Ovary (tissue), 9 donors: ENCODE data around the gene ZNF32. TPM values are rescaled to one million over a fixed set of nuclear protein-coding genes. Genes with fewer than 3 reads are reported as not detected.

Experiments
- DNase-seq, 5 donors: peaks; one replicate each; pipeline ENCODE4 v3.0.0-alpha.2; 2019 to 2020
- H3K27ac ChIP-seq, 2 donors: fragments of 200-600 bp; one replicate each; pipeline versions ENCODE4 v1.5.1 to v1.8.0; 2019 to 2022
- H3K27me3 ChIP-seq: fragments of 200-600 bp; one replicate; pipeline ENCODE4 v1.8.0; 2022
- H3K36me3 ChIP-seq: fragments of 200-600 bp; sonication (generic); one replicate; pipeline ENCODE4 v1.5.1; 2019
- H3K4me1 ChIP-seq: one replicate; pipeline ENCODE4 v1.8.1; 2013; ENCODE audit warnings: mild to moderate bottlenecking, moderate library complexity; ENCODE audit not compliant: insufficient read depth
- H3K4me3 ChIP-seq: fragments of 200-600 bp; sonication (generic); one replicate; pipeline ENCODE4 v1.5.1; 2017
- H3K9me3 ChIP-seq, 2 donors: fragments of 200-600 bp in 1 of 2; sonication (generic) in 1 of 2; one replicate each; pipeline versions ENCODE4 v1.5.1 to v1.8.1; 2013 to 2019; ENCODE audit warnings: mild to moderate bottlenecking in 1 of 2, moderate library complexity in 1 of 2
- CTCF ChIP-seq, 3 donors: fragments of 450-650 bp in 2 of 3; fragments of 200-600 bp in 1 of 3; IDR thresholded peaks; one replicate each; pipeline versions ENCODE4 v1.5.1 to v1.8.0; 2016 to 2022; ENCODE audit warnings: antibody characterized with exemption in 3 of 3, mild to moderate bottlenecking in 1 of 3
- EP300 ChIP-seq: sonication (generic); formaldehyde crosslinking; IDR thresholded peaks from one replicate; pipeline ENCODE4 v1.6.1; 2017; ENCODE audit warnings: antibody characterized with exemption
- POLR2A ChIP-seq: fragments of 450-650 bp; IDR thresholded peaks from one replicate; pipeline ENCODE4 v1.6.1; 2017; ENCODE audit warnings: antibody characterized with exemption, mild to moderate bottlenecking, moderate library complexity
- WGBS, 3 donors: extraction: QIAGEN DNeasy Blood & Tissue Kit in 1 of 3; methylation state at CpG; one replicate each; pipeline versions ENCODE4 v1.1.5 to v1.1.7; 2013 to 2017; 5-methylcytosine and 5-hydroxymethylcytosine counted together
- intact Hi-C, 4 donors: fragments of 100-400 bp; cut with DNase I; formaldehyde crosslinking; loops; one replicate each; pipeline versions ENCODE4 v1.11.0 to v1.15.1; 2022 to 2023
- polyA plus RNA-seq, 2 donors: library from polyadenylated mRNA; stranded (reverse); fragments of 200-250 nt in 1 of 2; fragments of 350-450 nt in 1 of 2; fragmentation: Illumina TruSeq in 1 of 2; extraction: RNeasy Lipid Tissue Mini Kit (QIAGEN cat#74804) in 1 of 2; gene quantifications; one replicate each; pipeline ENCODE4 v1.2.3, GENCODE V29; 2013 to 2014
- total RNA-seq, 7 donors: library from RNA; depleted of rRNA in 2 of 7; stranded (reverse); fragments of >200 nt in 2 of 7; fragmentation: NEBNext Ultra II Directional in 3 of 7; extraction: Animal tissue kit (Norgen Biotek cat#: 25700) in 3 of 7; gene quantifications; one replicate each; pipeline versions ENCODE4 v1.1.0 to v1.2.4, GENCODE V29; 2016 to 2023
- donor health status: DM: no; HTN: no; CAD: no; lungs with moderate emphysema.
- donor health status: DM: no; HTN: no; CAD: no.
- donor health status: Bipolar disorder and iron deficiency.
- donor health status: DM: yes; HTN: yes; CAD: no.
- donor health status: DM: no; HTN: no; CAD: no.
- donor health status: DM: yes; HTN: yes; CAD: no.

ZNF32 gene
- total and polyA plus RNA-seq, 9 donors: 31.8 to 73.1 (median 53.5) TPM

DNA sequence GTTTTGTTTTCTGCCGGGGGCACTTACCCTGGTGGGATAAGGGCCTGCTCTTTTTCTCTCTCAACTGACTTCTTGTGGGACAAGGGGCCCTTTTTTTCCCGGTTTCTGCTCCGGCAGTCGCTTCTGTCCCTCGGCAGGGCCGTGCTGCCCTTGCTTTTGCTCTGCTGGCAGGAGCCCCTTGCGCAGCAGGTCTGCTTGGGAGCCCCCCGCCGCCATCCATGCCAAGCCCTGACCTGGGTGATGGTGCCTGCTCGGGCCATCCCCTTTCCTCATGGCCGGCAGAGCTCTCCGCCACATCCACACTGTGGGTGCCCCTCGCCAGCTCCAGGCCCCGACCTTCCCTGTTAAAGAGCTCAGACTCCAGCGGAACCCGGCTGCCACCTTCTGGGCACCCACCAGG lies 47.0 kb upstream of the ZNF32 start:
- no peak overlapping the region for H3K4me3 ChIP-seq
- TF ChIP-seq CTCF (IDR thresholded peaks at IDR 0.05): no peak
- no peak for TF ChIP-seq POLR2A
- no peak for TF ChIP-seq EP300
- 93 to 98% (median 95%) methylated on average over 16 of the region's 16 CpGs for WGBS, 3 donors
- DNase-seq: no peak
- peaks cover 5% of the 10 kb centered on the region for H3K4me1 ChIP-seq
- H3K27me3 ChIP-seq: no peaks in the 10 kb centered on the region
- no peak overlapping the region for H3K27ac ChIP-seq
- H3K9me3 ChIP-seq: no peaks in the 10 kb centered on the region
- H3K36me3 ChIP-seq: no peaks in the 10 kb centered on the region
- intact Hi-C loops: loop anchor here in 1 of 4 donors (10.0 kb wide), 1 partner anchor 619 kb away; no protein-coding TSS in a partner anchor

DNA sequence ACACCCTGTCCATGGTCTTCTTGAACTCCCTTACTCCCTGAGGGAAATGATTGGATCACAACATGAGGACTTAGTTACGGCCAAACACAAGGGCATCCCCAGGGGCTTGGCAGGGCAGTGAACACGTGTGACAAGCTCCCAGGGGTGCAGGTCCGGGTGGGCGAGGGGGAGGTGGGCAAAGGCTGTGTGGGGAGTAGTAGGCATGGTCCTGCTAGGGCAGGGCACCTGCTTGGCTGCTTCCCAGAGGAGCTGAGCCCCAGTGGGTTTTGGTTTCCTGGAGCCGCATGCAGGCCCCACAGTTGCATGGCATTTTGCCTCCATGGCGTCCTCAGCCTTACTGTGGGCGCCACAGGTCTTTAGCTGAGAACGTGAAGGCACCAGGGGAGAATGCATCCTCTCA lies 46.6 kb upstream of the ZNF32 start:
- intact Hi-C loops: loop anchor here in 1 of 4 donors (10.0 kb wide), 1 partner anchor 619 kb away; no protein-coding TSS in a partner anchor
- no peaks in the 10 kb centered on the region for H3K27me3 ChIP-seq
- 92% methylated on average over 8 of the region's 8 CpGs for WGBS, 3 donors

GRCh38 chr10:43694526-43694925 lies 45.8 kb upstream of the ZNF32 start:
- no peak for DNase-seq
- Histone ChIP-seq H3K36me3 (no peaks in the 10 kb centered on the region), H3K9me3 (no peaks in the 10 kb centered on the region), H3K27ac (no peak overlapping the region), H3K4me1 (peaks cover 7% of the 10 kb centered on the region), H3K4me3 (no peak overlapping the region), H3K27me3 (no peaks in the 10 kb centered on the region)
- no peak for TF ChIP-seq EP300
- no peak for TF ChIP-seq POLR2A
- 93 to 96% (median 95%) methylated on average over 7 of the region's 7 CpGs for WGBS, 3 donors
- intact Hi-C loops: loop anchor here in 3 of 4 donors (5.0 to 10.0 kb wide), 4 partner anchors 618 to 693 kb away; partner anchors contain the start of gene CXCL12 (in 1 of the 3)

More for the DNA sequence above, 46.6 kb upstream of the ZNF32 start:
- no peak overlapping the region for H3K4me3 ChIP-seq
- TF ChIP-seq POLR2A: no peak
- no peak for TF ChIP-seq CTCF (IDR thresholded peaks at IDR 0.05)
- TF ChIP-seq EP300: no peak
- DNase-seq: no peak
- H3K36me3 ChIP-seq: no peaks in the 10 kb centered on the region
- no peak overlapping the region for H3K27ac ChIP-seq
- H3K9me3 ChIP-seq: no peaks in the 10 kb centered on the region
- peaks cover 6% of the 10 kb centered on the region for H3K4me1 ChIP-seq

GRCh38 chr10:43693602-43694001 lies 44.9 kb upstream of the ZNF32 start:
- WGBS, 3 donors: 78 to 81% (median 80%) methylated on average over 3 of the region's 3 CpGs
- Histone ChIP-seq H3K4me1 (peaks cover 10% of the 10 kb centered on the region), H3K27me3 (no peaks in the 10 kb centered on the region), H3K9me3 (no peaks in the 10 kb centered on the region), H3K4me3 (no peak overlapping the region), H3K27ac (no peak overlapping the region), H3K36me3 (no peaks in the 10 kb centered on the region)
- DNase-seq: no peak
- intact Hi-C loops: loop anchor here in 3 of 4 donors (5.0 to 10.0 kb wide), 4 partner anchors 619 to 694 kb away; partner anchors contain the start of gene CXCL12 (in 1 of the 3)
- TF ChIP-seq POLR2A (no peak), EP300 (no peak), CTCF (IDR thresholded peaks at IDR 0.05) (no peak)

DNA sequence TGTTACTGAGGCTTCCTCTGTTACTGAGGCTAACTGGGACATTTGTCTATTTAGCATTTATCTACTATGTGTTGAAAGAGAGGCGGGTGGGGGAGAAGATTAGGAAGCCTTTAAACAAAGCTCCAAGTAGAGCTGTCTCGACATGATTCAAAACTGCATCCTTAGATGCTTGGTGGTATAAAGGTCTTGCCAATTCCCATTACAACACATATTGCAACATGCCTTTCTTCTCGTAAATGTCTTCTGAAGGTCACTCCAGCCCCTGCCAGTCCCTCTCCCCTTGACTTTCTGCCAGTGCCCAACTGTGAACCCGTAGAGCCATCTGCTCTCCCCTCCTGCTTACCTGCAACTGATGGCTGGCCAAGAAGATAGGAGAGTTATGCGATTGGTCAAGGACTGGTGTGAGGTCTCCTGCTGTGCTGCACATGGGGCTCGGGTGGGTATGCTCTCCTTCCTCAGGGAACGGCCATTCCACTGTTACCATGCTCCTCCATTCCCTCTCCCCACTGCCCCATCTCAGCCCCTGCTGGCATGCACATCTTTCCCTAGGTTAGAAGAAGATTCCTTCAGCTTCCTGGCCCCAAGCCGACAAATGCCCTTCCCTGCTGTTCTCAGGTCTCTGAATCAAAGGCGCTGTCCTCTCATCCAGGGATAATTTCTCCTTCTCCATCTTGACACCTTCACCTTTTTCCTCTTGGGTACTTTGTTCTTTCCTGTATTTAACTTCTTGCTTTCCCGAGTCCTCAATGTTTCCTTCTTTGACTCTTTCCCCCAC lies 43.6 kb upstream of the ZNF32 start:
- Histone ChIP-seq H3K27me3 (no peaks in the 10 kb centered on the region), H3K9me3 (no peaks in the 10 kb centered on the region), H3K36me3 (no peaks in the 10 kb centered on the region), H3K4me3 (no peak overlapping the region), H3K27ac (no peak overlapping the region), H3K4me1 (peaks cover 10% of the 10 kb centered on the region)
- intact Hi-C loops: loop anchor here in 3 of 4 donors (5.0 to 10.0 kb wide), 4 partner anchors 620 to 695 kb away; partner anchors contain the start of gene CXCL12 (in 1 of the 3)
- 69 to 78% (median 74%) methylated on average over 10 of the region's 10 CpGs for whole genome bisulfite sequencing, 3 donors
- no peak for DNase-seq
- no peak for TF ChIP-seq EP300
